ENCODE results near the gene B3GNT7. TPM values are rescaled to one million over a fixed set of nuclear protein-coding genes. Genes with fewer than 3 reads are reported as not detected.
"Not testable (repeated sequence)": the region's sequence is repeated elsewhere in the genome, so short reads cannot be mapped to it uniquely, and the experiment has no call there.

Gene B3GNT7
- polyA plus RNA-seq, 1 donor = 0.48 TPM

GRCh38 chr2:231400681-231401080 lies 5.2 kb downstream of the B3GNT7 start:
- not testable (repeated sequence) for DNase-seq (ENCODE audit: low read depth)

GRCh38 chr2:231401101-231401500 lies 5.6 kb downstream of the B3GNT7 start:
- DNase-seq (ENCODE audit: low read depth) = not testable (repeated sequence)

DNA sequence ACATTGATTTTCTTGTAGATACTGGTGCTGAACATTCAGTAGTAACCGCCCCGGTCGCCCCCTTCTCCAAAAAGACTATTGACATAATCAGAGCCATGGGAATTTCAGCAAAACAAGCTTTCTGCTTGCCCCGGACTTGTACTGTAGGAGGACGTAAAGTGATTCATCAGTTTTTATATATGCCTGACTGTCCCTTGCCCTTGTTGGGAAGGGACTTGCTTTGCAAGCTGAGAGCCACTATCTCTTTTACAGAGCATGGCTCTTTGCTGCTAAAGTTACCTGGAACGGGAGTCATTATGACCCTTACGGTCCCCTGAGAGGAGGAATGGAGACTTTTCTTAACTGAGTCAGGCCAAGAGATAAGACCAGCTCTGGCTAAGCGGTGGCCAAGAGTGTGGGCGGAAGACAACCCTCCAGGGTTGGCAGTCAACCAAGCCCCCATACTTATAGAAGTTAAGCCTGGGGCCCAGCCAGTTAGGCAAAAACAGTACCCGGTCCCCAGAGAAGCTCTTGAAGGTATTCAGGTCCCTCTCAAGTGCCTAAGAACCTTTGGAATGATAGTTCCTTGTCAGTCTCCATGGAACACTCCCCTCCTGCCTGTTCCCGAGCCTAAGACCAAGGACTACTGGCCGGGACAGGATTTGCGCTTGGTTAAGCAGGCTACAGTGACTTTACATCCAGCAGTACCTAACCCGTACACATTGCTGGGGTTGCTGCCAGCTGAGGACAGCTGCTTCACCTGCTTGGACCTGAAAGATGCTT lies 8.1 kb downstream of the B3GNT7 start:
- not testable (repeated sequence) for DNase-seq (ENCODE audit: low read depth)

GRCh38 chr2:231404183-231404578 lies 8.7 kb downstream of the B3GNT7 start:
- DNase-seq (ENCODE audit: low read depth) = not testable (repeated sequence)

GRCh38 chr2:231405601-231406367 lies 10.3 kb downstream of the B3GNT7 start:
- not testable (repeated sequence) for DNase-seq (ENCODE audit: low read depth)

- not testable (repeated sequence) for DNase-seq (ENCODE audit: low read depth)
Measured at GRCh38 chr2:231407686-231408085, 12.2 kb downstream of the B3GNT7 start.

GRCh38 chr2:231408304-231408703 lies 12.8 kb downstream of the B3GNT7 start:
- not testable (repeated sequence) for DNase-seq (ENCODE audit: low read depth)

- DNase-seq (ENCODE audit: low read depth) = no peak
Measured at GRCh38 chr2:231409776-231410175, 14.3 kb downstream of the B3GNT7 start.

DNA sequence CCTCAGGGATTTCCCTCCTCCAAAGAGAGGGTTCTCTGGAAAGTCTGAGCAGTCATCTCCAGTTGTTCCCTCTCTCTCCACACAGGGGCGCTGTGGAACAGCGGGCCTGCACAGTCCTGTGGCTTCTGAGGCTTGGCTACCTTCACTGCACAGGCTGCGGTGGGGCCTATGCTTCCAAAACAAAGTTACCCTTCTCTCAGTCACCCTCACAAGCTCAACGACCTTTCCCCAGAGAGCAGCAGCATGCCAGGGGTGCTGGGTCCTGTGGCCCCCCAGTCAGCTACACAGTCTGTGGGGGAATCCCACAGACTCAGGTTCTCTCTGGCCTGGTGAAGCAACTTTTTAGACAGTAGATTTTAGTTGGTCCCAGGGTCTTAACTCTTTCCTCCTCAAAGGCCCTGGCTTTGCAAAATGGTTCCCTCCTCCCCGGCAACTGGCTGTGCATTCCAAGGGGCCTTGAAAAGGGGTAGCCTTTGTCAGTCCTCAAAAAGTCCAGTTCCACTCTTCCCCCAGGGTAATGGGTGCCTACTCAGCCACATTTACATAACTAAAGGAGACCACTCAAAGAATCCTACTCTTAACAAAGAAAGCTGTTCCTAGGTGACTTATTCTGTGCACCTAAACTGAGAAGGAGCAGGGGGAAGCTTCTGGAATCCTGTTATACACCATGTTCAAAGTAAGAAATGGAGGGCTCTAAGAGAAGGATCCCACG lies 14.9 kb downstream of the B3GNT7 start:
- no peak for DNase-seq (ENCODE audit: low read depth)

GRCh38 chr2:231411237-231411636 lies 15.7 kb downstream of the B3GNT7 start:
- no peak for DNase-seq (ENCODE audit: low read depth)

DNA sequence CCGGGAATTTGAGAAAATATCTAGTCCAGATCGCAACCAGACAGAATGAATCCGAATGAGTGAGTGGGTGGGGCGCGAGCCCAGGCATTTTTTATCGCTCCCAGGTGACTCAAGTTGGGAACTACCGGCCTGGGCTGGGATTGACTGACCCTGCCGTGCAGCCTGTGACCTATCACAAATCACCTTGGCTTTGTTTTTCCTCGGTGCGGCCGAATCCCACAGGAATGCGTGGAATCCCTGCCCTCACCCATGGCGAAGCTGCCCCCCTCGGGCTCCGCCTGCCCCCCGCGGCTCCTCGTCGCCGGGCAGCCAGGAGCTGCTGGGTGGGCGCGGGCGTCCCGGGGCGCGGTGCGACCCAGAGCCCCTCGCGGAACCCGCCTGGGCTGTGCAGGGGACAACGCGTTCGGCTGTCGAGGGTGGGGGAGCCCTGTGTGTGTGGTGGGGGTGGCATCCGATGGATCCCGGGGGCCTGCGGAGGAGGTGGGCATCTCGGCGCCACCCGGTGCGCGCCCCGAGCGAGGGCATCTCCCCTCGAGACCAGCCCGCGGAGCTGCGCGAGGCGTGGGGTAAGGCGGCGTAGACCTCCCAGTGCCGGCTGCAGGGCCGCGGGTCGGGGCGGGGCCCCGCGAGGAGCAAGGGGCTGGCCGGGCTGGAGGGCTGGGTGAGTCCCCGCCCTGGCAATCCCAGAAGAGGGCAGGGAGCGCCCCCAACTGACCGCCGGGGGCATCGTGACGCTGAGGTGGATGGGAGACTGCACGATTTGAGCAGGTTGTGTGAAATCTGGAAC lies 16.5 kb downstream of the B3GNT7 start:
- DNase-seq (ENCODE audit: low read depth) = peak; percentile 31

GRCh38 chr2:231412618-231412963 lies 17.1 kb downstream of the B3GNT7 start:
- no peak for DNase-seq (ENCODE audit: low read depth)

DNA sequence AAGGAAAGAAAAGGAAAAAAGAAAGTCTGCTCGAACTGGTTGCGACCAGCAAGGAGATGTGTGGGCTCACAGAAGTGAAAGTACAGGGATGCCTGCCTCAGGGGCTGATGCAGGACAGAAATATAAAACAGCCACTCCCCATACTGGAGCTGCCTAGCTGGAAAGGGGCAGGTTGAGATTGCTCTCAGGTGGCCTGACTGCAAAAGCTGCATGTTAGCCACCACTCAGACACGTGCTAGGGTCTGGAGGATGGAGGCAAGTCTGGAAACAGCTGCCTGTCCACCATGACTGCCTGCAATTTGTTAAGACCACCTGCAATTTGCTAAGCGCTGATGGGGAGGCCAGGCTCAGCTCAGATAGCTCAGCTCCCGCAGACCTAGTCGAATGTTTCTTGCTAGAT lies 17.9 kb downstream of the B3GNT7 start:
- DNase-seq (ENCODE audit: low read depth) = no peak

GRCh38 chr2:231413921-231414476 lies 18.5 kb downstream of the B3GNT7 start:
- DNase-seq (ENCODE audit: low read depth) = no peak

DNA sequence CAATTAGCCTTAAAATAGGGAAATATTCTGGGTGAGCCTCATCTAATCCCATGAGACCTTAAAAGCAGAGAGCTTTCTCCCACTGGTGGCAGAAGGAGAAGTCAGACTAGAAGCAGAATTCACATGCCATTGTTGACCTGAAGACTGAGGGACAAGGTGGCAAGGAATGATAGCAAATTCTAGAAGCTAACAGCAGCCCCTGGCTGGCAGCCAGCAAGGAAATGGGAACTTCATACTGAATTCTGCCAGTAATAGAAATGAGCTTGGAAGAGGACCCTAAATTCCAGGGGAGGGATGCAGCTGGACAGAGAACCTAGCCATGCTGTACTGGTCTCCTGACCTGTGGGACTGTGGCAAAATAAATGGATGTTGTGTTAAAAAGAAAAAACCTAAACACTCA lies 19.5 kb downstream of the B3GNT7 start:
- no peak for DNase-seq (ENCODE audit: low read depth)

DNA sequence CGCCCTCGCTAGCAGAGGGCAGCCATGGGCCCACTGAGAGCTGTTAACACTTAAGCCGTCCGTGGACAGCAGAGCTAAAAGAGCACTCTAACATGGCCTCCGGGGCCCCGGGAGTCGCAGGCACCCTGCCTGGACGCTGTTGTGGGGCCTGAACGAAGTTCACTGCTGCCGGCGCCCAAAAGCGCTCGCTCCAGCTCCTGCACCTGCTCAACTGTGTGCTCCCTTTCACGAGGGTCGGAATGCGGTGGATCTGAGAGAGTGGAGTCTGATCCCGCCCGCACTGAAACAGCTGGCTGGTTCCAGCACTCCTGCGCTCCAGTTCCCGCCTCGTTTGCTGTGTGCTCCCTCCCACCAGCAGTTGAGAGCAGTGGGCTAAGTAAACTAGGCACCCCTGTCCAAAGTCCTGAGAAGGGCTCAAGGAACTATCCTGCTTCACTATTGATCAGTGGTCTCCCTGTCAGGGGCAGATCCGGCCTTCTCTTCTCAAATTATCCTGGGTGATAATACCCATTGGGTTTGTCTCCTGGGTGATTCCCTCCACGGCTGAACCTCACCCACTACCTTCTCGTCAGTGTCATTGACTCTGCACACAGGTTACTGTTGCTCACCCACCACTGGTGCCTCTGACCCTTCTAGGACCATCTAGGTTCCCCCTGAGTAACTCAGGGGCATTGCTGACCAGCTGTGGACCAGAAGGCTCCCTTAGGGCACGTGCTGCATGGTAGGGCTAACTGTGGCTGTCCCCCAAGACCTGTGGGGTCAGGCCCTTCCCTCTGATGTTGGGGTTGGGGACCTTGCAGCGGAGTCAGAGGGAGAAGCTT lies 23.5 kb downstream of the B3GNT7 start:
- no peak for DNase-seq (ENCODE audit: low read depth)

DNA sequence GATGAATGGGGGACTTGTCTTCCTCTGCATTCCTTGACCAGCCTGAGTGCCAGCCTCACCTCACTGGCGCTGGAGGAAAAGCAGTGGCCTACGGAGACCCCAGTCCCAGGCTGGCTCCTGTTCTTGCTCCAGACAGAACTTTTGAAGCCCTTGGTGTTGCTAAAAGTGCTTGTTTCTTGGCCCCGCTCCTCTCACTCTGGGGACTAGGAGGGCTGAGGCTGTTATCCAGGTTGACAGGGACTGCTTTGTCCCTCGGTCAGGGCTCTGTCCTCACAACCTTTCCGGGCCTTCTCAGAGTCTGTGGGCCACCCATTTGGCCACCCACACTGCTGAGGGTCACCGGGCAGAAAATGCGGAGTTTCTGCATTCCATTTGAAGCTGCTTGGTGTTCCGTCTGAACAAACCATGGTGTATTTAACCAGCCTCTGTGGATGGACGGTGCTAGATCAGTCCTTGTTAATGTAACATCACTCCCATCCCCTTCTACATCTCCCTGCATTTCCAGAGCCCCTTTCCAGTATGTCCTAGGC lies 25.6 kb downstream of the B3GNT7 start:
- DNase-seq (ENCODE audit: low read depth) = no peak

- no peak for DNase-seq (ENCODE audit: low read depth)
Measured at GRCh38 chr2:231422056-231422455, 26.5 kb downstream of the B3GNT7 start.

- DNase-seq (ENCODE audit: low read depth) = no peak
Measured at GRCh38 chr2:231423176-231423575, 27.7 kb downstream of the B3GNT7 start.

DNA sequence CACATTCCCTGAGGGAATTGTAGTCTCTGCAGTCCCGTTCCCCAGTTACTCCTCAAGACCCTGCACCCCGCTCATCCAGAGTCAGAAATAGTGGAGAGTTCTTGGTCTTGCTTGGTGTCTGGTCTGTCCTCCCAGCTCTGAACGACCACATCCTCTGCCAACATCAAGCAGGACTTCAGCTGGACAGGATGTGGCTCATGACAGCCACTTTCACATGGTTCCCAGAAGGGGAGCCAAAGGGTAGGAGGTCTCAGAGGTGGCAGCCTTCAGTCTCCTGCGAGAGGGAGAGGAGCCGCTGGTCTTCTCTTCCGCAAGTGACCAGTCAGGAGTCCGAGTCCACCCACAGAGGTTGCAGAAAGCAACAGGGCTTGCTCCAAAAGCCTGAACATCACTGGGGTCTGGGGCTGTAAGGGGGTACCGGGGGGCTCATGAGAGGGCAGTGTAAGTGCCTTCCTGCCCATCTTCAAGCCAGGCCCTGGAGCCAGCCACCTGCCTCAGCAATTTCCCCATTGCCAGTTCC lies 29.8 kb downstream of the B3GNT7 start:
- no peak for DNase-seq (ENCODE audit: low read depth)

All from forelimb muscle (tissue), 1 donor.